ENCODE measurements around the gene SLCO2B1. TPM values are rescaled to one million over a fixed set of nuclear protein-coding genes. Genes with fewer than 3 reads are reported as not detected.

Gene SLCO2B1
- total and polyA plus RNA-seq, 4 donors, result 52.7 to 184 (median 135) TPM

DNA sequence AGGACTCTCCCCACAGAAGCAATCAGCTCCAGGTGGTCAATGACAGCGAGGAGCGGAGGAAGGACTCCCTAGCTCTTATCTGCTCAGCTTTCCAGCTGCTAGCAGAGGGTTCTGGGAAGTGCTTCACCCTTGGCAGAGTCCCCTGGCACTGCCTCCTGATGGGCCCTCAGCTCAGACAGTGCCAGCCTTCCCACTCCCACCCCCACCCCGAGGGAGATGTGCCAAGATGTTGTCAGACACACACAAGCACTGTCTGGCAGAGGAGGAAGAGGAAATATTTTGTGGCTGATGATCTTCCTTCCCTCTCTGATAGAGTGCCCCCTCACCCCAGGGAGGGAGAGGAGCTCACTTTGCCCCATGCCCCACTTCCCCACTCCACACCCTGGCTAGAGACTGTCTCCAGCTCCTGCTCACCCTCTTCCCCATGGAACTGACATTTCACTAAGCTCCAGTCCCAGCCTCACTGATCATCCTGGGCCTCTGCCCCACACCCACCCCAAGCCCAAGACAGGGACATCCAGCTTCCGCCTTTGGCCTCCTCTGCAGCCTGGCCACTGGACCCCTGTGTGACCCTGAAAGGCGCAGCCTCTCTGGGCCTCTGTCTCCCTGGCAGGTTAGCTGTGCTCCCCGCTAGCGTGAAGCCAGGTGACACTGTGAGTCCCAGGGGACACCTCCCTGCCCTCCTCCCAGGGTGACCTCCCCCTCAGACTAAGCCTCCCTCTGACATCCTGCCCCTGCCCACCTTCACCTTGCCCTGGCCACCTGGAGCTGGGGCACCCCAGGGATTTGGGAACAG lies 44.5 kb downstream of the SLCO2B1 start (continued):
- TF ChIP-seq, protein P1, sequence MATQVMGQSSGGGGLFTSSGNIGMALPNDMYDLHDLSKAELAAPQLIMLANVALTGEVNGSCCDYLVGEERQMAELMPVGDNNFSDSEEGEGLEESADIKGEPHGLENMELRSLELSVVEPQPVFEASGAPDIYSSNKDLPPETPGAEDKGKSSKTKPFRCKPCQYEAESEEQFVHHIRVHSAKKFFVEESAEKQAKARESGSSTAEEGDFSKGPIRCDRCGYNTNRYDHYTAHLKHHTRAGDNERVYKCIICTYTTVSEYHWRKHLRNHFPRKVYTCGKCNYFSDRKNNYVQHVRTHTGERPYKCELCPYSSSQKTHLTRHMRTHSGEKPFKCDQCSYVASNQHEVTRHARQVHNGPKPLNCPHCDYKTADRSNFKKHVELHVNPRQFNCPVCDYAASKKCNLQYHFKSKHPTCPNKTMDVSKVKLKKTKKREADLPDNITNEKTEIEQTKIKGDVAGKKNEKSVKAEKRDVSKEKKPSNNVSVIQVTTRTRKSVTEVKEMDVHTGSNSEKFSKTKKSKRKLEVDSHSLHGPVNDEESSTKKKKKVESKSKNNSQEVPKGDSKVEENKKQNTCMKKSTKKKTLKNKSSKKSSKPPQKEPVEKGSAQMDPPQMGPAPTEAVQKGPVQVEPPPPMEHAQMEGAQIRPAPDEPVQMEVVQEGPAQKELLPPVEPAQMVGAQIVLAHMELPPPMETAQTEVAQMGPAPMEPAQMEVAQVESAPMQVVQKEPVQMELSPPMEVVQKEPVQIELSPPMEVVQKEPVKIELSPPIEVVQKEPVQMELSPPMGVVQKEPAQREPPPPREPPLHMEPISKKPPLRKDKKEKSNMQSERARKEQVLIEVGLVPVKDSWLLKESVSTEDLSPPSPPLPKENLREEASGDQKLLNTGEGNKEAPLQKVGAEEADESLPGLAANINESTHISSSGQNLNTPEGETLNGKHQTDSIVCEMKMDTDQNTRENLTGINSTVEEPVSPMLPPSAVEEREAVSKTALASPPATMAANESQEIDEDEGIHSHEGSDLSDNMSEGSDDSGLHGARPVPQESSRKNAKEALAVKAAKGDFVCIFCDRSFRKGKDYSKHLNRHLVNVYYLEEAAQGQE (IDR thresholded peaks at IDR 0.05), result peak; percentile 47
- TF ChIP-seq FOXA1 (IDR thresholded peaks at IDR 0.05), result no peak
- TF ChIP-seq, protein P2, sequence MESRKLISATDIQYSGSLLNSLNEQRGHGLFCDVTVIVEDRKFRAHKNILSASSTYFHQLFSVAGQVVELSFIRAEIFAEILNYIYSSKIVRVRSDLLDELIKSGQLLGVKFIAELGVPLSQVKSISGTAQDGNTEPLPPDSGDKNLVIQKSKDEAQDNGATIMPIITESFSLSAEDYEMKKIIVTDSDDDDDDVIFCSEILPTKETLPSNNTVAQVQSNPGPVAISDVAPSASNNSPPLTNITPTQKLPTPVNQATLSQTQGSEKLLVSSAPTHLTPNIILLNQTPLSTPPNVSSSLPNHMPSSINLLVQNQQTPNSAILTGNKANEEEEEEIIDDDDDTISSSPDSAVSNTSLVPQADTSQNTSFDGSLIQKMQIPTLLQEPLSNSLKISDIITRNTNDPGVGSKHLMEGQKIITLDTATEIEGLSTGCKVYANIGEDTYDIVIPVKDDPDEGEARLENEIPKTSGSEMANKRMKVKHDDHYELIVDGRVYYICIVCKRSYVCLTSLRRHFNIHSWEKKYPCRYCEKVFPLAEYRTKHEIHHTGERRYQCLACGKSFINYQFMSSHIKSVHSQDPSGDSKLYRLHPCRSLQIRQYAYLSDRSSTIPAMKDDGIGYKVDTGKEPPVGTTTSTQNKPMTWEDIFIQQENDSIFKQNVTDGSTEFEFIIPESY (IDR thresholded peaks at IDR 0.05), result no peak
- peak; percentile 73 for TF ChIP-seq SP1 (IDR thresholded peaks at IDR 0.05)

DNA sequence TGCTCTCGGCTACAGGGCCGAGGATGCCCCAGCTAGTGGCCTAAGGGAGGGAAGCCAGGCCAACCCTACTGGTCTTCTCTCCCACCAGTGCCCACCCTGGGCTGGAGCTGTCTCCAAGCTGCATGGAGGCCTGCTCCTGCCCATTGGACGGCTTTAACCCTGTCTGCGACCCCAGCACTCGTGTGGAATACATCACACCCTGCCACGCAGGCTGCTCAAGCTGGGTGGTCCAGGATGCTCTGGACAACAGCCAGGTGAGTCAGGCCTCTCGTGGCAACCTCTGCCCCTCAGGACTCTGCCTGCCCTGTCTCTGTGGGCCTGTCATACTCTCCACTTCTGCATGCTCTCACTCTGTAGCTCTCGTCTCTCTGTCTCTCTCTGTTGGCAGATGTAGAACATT lies 45.5 kb downstream of the SLCO2B1 start:
- 88% methylated on average over 8 of the region's 8 CpGs for WGBS
- Histone ChIP-seq H3K4me3 (ENCODE audit: low read depth in 1 of 3, low read length in 3 of 3) (no peak overlapping the region), H3K9ac (ENCODE audit: low read depth in 1 of 2, low read length in 2 of 2) (no peak overlapping the region), H3K27me3 (ENCODE audit: control insufficient read depth in 4 of 4, insufficient read depth in 4 of 4, low read length in 3 of 4) (no peaks in the 10 kb centered on the region), H3K4me1 (ENCODE audit: control insufficient read depth in 4 of 4, insufficient read depth in 4 of 4, low read length in 3 of 4) (peaks cover 15 to 54% (median 34%) of the 10 kb centered on the region in 4 donors), H3K27ac (ENCODE audit: low read depth in 1 of 2, low read length in 2 of 2) (peak overlapping the region in 1 of 2 donors; percentile 77), H3K9me3 (ENCODE audit: control insufficient read depth in 4 of 4, low read length in 3 of 4) (no peaks in the 10 kb centered on the region), H3K36me3 (ENCODE audit: control insufficient read depth in 4 of 4, insufficient read depth in 3 of 4, low read depth in 1 of 4, low read length in 3 of 4) (peaks cover 10 to 53% (median 42%) of the 10 kb centered on the region in 4 donors)
- TF ChIP-seq, protein P1 (IDR thresholded peaks at IDR 0.05), result no peak
- TF ChIP-seq TAF1 (conservative IDR thresholded peaks at IDR 0.05), result no peak
- no peak for TF ChIP-seq JUND (IDR thresholded peaks at IDR 0.05)
- no peak for TF ChIP-seq HNF4A (conservative IDR thresholded peaks at IDR 0.05)
- TF ChIP-seq, protein P2 (IDR thresholded peaks at IDR 0.05), result no peak
- no peak for TF ChIP-seq RAD21 (IDR thresholded peaks at IDR 0.05)
- TF ChIP-seq, protein P3, sequence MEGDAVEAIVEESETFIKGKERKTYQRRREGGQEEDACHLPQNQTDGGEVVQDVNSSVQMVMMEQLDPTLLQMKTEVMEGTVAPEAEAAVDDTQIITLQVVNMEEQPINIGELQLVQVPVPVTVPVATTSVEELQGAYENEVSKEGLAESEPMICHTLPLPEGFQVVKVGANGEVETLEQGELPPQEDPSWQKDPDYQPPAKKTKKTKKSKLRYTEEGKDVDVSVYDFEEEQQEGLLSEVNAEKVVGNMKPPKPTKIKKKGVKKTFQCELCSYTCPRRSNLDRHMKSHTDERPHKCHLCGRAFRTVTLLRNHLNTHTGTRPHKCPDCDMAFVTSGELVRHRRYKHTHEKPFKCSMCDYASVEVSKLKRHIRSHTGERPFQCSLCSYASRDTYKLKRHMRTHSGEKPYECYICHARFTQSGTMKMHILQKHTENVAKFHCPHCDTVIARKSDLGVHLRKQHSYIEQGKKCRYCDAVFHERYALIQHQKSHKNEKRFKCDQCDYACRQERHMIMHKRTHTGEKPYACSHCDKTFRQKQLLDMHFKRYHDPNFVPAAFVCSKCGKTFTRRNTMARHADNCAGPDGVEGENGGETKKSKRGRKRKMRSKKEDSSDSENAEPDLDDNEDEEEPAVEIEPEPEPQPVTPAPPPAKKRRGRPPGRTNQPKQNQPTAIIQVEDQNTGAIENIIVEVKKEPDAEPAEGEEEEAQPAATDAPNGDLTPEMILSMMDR (IDR thresholded peaks at IDR 0.05; ENCODE audit: low read depth, low read length, missing input control), result no peak
- TF ChIP-seq GABPA (IDR thresholded peaks at IDR 0.05 in 1 of 2, conservative IDR thresholded peaks at IDR 0.05 in 1 of 2), result no peak
- TF ChIP-seq, protein P4, sequence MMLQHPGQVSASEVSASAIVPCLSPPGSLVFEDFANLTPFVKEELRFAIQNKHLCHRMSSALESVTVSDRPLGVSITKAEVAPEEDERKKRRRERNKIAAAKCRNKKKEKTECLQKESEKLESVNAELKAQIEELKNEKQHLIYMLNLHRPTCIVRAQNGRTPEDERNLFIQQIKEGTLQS (IDR thresholded peaks at IDR 0.05), result no peak
- TF ChIP-seq SP1 (IDR thresholded peaks at IDR 0.05), result no peak
- no peak for TF ChIP-seq FOXA1 (IDR thresholded peaks at IDR 0.05)
- DNase-seq (ENCODE audit: low spot score), result no peak

Measured in liver (tissue), 9 donors.